IMR-90 (cell line): Measurements from ENCODE around the gene ZNF554. TPM values are rescaled to one million over a fixed set of nuclear protein-coding genes. Genes with fewer than 3 reads are reported as not detected.

Experiments used
- ATAC-seq: fragments of 200-7000 bp; cut with Tn5 transposase; 2 replicates; pipeline ENCODE4 v1.9.1; 2020; ENCODE audit warnings: low read depth, mild to moderate bottlenecking, moderate library complexity
- BruUV-seq: library from RNA; stranded (reverse); fragments of 400-500 nt; replicated peaks from 2 replicates; lab custom pipeline; 2021; lab: Mats Ljungman, UMichigan
- CTCF ChIA-PET: fragments of 300-600 bp; formaldehyde crosslinking; extraction: SDS; loops from one replicate; lab custom pipeline; 2021; ENCODE audit warnings: antibody characterized with exemption; lab: Yijun Ruan, JAX
- POLR2A ChIA-PET: fragments of 300-600 bp; sonication (Branson Sonifier 250); formaldehyde crosslinking; loops from one replicate; lab custom pipeline; 2022; ENCODE audit warnings: antibody characterized with exemption; ENCODE audit not compliant: unreplicated experiment; lab: Charles Lee
- DNase-seq: peaks from one replicate; pipeline ENCODE4 v3.0.0; 2013
- H2AFZ ChIP-seq: replicated peaks from 2 replicates; pipeline ENCODE3; 2013; ENCODE audit warnings: low read length, mild to moderate bottlenecking; ENCODE audit not compliant: poor library complexity
- H2AK5ac ChIP-seq: 2 replicates; pipeline ENCODE4 v1.6.1; 2013; ENCODE audit warnings: low read depth, low read length, inconsistent platforms
- H2AK9ac ChIP-seq: replicated peaks from 2 replicates; pipeline ENCODE3; 2013; ENCODE audit warnings: mild to moderate bottlenecking, low read depth, low read length, moderate library complexity; ENCODE audit not compliant: poor library complexity
- H2BK120ac ChIP-seq: 2 replicates; pipeline ENCODE4 v1.6.1; 2013; ENCODE audit warnings: low read depth, low read length, inconsistent platforms
- H2BK15ac ChIP-seq: 3 replicates; pipeline ENCODE4 v1.6.1; 2013; ENCODE audit warnings: low read depth, low read length, inconsistent platforms
- H2BK20ac ChIP-seq: 2 replicates; pipeline ENCODE4 v1.6.1; 2013; ENCODE audit warnings: low read depth, mild to moderate bottlenecking, inconsistent platforms, low read length, moderate library complexity
- H2BK5ac ChIP-seq: 2 replicates; pipeline ENCODE4 v1.6.1; 2013; ENCODE audit warnings: mild to moderate bottlenecking, low read depth, low read length, inconsistent platforms; ENCODE audit not compliant: poor library complexity, severe bottlenecking
- H3K14ac ChIP-seq: replicated peaks from 2 replicates; pipeline ENCODE4 v1.6.1; 2013; ENCODE audit warnings: low read depth, low read length, inconsistent platforms
- H3K18ac ChIP-seq: 2 replicates; pipeline ENCODE4 v1.6.1; 2013; ENCODE audit warnings: low read depth, low read length, control low read depth
- H3K23ac ChIP-seq: 2 replicates; pipeline ENCODE4 v1.6.1; 2013; ENCODE audit warnings: low read depth, low read length, inconsistent platforms
- H3K27ac ChIP-seq: 2 replicates; pipeline ENCODE4 v1.5.1; 2013; ENCODE audit warnings: mild to moderate bottlenecking, control low read depth, low read length; ENCODE audit not compliant: insufficient read depth
- H3K27me3 ChIP-seq: 2 replicates; pipeline ENCODE4 v1.6.1; 2013; ENCODE audit warnings: low read length; ENCODE audit not compliant: control insufficient read depth, insufficient read depth
- H3K36me3 ChIP-seq: 2 replicates; pipeline ENCODE4 v1.6.1; 2013; ENCODE audit warnings: low read length, mixed read lengths; ENCODE audit not compliant: control insufficient read depth, insufficient read depth
- H3K4ac ChIP-seq: 2 replicates; pipeline ENCODE4 v1.6.1; 2013; ENCODE audit warnings: low read depth, low read length, inconsistent platforms
- H3K4me1 ChIP-seq: 2 replicates; pipeline ENCODE4 v1.6.1; 2013; ENCODE audit warnings: low read length, mixed read lengths; ENCODE audit not compliant: control insufficient read depth, insufficient read depth
- H3K4me2 ChIP-seq: 2 replicates; pipeline ENCODE4 v1.6.1; 2013; ENCODE audit warnings: low read depth, mild to moderate bottlenecking, control low read depth, low read length, moderate library complexity
- H3K4me3 ChIP-seq: 2 replicates; pipeline ENCODE4 v1.5.1; 2013; ENCODE audit warnings: low read depth, mild to moderate bottlenecking, control low read depth, low read length, moderate library complexity; ENCODE audit not compliant: insufficient read depth
- H3K56ac ChIP-seq: 2 replicates; pipeline ENCODE4 v1.6.1; 2013; ENCODE audit warnings: low read length, inconsistent platforms; ENCODE audit not compliant: insufficient read depth; ENCODE audit errors: extremely low read depth
- H3K79me1 ChIP-seq, 2 experiments: 2 replicates each; pipeline ENCODE4 v1.6.1; 2013; ENCODE audit warnings: low read length in 2 of 2, inconsistent platforms in 1 of 2, low read depth in 1 of 2
- H3K9ac ChIP-seq: 2 replicates; pipeline ENCODE4 v1.6.1; 2013; ENCODE audit warnings: low read depth, low read length, control low read depth
- H3K9me1 ChIP-seq: 2 replicates; pipeline ENCODE4 v1.6.1; 2013; ENCODE audit warnings: low read length, inconsistent platforms; ENCODE audit not compliant: insufficient read depth
- H3K9me3 ChIP-seq: 2 replicates; pipeline ENCODE4 v1.6.1; 2013; ENCODE audit warnings: low read length; ENCODE audit not compliant: control insufficient read depth, insufficient read depth
- H4K20me1 ChIP-seq: 2 replicates; pipeline ENCODE4 v1.6.1; 2013; ENCODE audit warnings: low read length, inconsistent platforms; ENCODE audit not compliant: insufficient read depth
- H4K5ac ChIP-seq: 2 replicates; pipeline ENCODE4 v1.6.1; 2013; ENCODE audit warnings: mild to moderate bottlenecking, low read depth, low read length, control low read depth
- H4K8ac ChIP-seq, 2 experiments: 2 replicates each; pipeline ENCODE4 v1.6.1; 2013; ENCODE audit warnings: low read depth in 2 of 2, low read length in 2 of 2, control low read depth in 1 of 2, inconsistent platforms in 1 of 2
- H4K91ac ChIP-seq: 2 replicates; pipeline ENCODE4 v1.6.1; 2013; ENCODE audit warnings: low read depth, low read length, inconsistent platforms; ENCODE audit not compliant: insufficient read depth
- CTCF ChIP-seq: conservative IDR thresholded peaks from 2 replicates; pipeline ENCODE4 v1.5.1; 2012; ENCODE audit warnings: mild to moderate bottlenecking, low read depth, low read length, improper control_type of control experiment
- MAFK ChIP-seq: IDR thresholded peaks from 2 replicates; pipeline ENCODE4 v1.6.1; 2012; ENCODE audit warnings: low read depth, low read length, improper control_type of control experiment
- RAD21 ChIP-seq: IDR thresholded peaks from 2 replicates; pipeline ENCODE4 v1.6.1; 2012; ENCODE audit warnings: low read length, improper control_type of control experiment
- WGBS, 2 experiments: methylation state at CpG; one replicate each; pipeline versions ENCODE4 v1.1.5 to v1.1.7; 2013; ENCODE audit warnings: missing lambda C conversion rate in 2 of 2; ENCODE audit not compliant: insufficient read length in 1 of 2; ENCODE audit errors: extremely low coverage in 2 of 2; 5-methylcytosine and 5-hydroxymethylcytosine counted together
- dilution Hi-C: fragments of 300-500 bp; cut with HindIII; formaldehyde crosslinking; loops from one replicate; pipeline ENCODE4 v1.14.3; 2018; ENCODE audit warnings: low sequenced_read_pairs; ENCODE audit not compliant: unreplicated experiment
- in situ Hi-C: fragments of 300-500 bp; cut with MboI; formaldehyde crosslinking; loops from 3 replicates; pipeline ENCODE4 v1.14.3; 2019; ENCODE audit warnings: low sequenced_read_pairs, inconsistent platforms, mixed read lengths
- intact Hi-C: fragments of 100-400 bp; cut with micrococcal nuclease; formaldehyde crosslinking; loops from 2 replicates; pipeline ENCODE4 v1.10.0; 2022
- polyA plus RNA-seq, 3 experiments: library from polyadenylated mRNA; depleted of rRNA; stranded (reverse); fragments of >200 nt; gene quantifications; 2 replicates each; pipeline ENCODE4 v1.2.3, GENCODE V29; 2012; ENCODE audit warnings: low replicate concordance in 1 of 3
- total RNA-seq: library from RNA; depleted of rRNA; stranded (reverse); fragments of >200 nt; gene quantifications from 2 replicates; pipeline ENCODE4 v1.2.3, GENCODE V29; 2012

The ZNF554 gene
- total and polyA plus RNA-seq, 2 of the 4 experiments (the other 2 are of a cell fraction): 1.5 to 3.0 TPM

GRCh38 chr19:2806736-2807378 is 12.8 kb upstream of the ZNF554 start:
- H3K4me1 ChIP-seq: no peaks in the 10 kb centered on the region
- no peak overlapping the region for H3K4me3 ChIP-seq
- H3K79me1 ChIP-seq: peaks cover 0 to 9% of the 10 kb centered on the region in 2 experiments; a peak in 2 of 4 replicates
- no peak overlapping the region for H3K56ac ChIP-seq
- dilution Hi-C loops: no loop called here
- ChIA-PET POLR2A (no interaction called here), CTCF (no interaction called here)
- no peak overlapping the region for H2AK9ac ChIP-seq
- H3K14ac ChIP-seq: no peak overlapping the region
- H4K91ac ChIP-seq: no peak overlapping the region
- 94% methylated on average over 16 of the region's 34 CpGs; no CpG with 5 or more reads in 1 of the 2 experiments for WGBS, 2 experiments
- H4K20me1 ChIP-seq: peaks cover 6% of the 10 kb centered on the region; the same call in 1 of the 2 replicates
- H3K27me3 ChIP-seq: no peaks in the 10 kb centered on the region
- no peak for DNase-seq
- H3K9me1 ChIP-seq: no peaks in the 10 kb centered on the region
- no peak overlapping the region for H3K4me2 ChIP-seq
- no peak overlapping the region for H2AFZ ChIP-seq
- peaks cover 51% of the 10 kb centered on the region for H3K36me3 ChIP-seq
- no peak for ATAC-seq
- no peak overlapping the region for H3K4ac ChIP-seq
- BruUV-seq: no TSS peak
- no peak overlapping the region for H2BK20ac ChIP-seq
- in situ Hi-C loops: no loop called here
- H2BK15ac ChIP-seq: no peak overlapping the region
- no peak overlapping the region for H2BK5ac ChIP-seq
- H3K9me3 ChIP-seq: no peaks in the 10 kb centered on the region
- no peak overlapping the region for H3K9ac ChIP-seq
- no peak overlapping the region for H2AK5ac ChIP-seq
- no peak overlapping the region for H2BK120ac ChIP-seq
- intact Hi-C loops: no loop called here
- no peak overlapping the region for H4K8ac ChIP-seq
- H3K18ac ChIP-seq: no peak overlapping the region
- no peak for TF ChIP-seq RAD21
- no peak for TF ChIP-seq MAFK
- no peak for TF ChIP-seq CTCF
- H4K5ac ChIP-seq: no peak overlapping the region
- H3K23ac ChIP-seq: no peak overlapping the region
- no peak overlapping the region for H3K27ac ChIP-seq
